Left forelimb (tissue), 1 donor: ENCODE measurements around the gene RIIAD1.

Experiments
- DNase-seq: peaks from one replicate; pipeline ENCODE4 v3.0.0-alpha.2; 2018; ENCODE audit warnings: low spot score

Gene RIIAD1

DNA sequence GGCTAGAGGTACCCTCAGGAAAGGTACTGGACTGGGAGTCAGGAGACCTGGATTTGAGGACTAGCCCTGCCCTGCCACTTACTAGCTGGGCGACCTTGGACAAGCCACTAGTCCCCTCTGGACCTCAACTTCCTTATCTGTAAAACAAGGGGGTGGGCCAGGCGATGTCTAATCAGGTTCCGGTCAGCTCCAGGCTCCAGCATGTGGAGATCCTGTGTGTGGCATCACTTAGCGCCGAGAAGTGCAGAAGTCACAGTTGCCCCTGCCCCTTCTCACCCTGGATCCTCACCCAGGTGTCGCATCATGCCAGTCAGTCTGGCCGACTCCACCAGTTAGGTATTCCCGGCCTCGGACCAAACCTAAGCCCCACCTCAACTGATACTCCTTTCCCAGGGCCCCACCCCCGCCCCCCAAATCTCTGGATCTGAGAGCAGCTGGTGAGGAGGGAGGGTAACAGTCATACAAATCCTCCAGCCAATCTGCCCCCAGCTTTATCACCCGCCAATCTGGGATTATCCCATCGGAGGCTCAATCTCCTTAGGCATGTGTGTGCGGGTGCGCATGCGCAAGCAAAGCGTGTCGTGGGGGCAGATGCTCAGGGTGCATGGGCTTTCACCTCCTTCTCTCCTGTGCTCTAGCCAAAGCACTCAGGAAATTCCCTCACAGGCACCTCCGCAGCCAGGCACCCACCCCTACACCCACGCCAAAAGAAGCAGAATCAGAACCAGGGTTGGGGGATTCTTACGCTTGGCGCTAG is 10.1 kb upstream of the RIIAD1 start:
- DNase-seq: no peak

DNA sequence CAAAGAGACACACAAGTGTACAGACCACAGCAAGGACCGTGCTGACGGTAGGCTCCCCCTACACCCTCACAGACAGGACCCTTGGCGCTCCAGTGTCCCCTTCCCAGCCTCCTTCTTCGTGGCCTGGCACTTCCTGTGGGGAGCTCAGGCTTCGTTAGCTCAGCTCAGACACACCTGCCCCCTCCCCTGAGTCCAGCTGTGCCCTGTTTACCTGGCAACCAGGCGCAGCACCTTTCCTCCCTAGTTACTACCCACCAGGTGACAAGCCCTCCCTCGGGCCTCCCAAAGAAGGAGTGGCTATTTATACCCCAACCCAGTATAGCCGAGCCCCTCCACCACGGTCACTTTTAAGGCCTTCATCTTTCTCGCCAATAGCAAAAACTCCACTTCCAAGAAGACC is 9.4 kb upstream of the RIIAD1 start:
- no peak for DNase-seq

DNA sequence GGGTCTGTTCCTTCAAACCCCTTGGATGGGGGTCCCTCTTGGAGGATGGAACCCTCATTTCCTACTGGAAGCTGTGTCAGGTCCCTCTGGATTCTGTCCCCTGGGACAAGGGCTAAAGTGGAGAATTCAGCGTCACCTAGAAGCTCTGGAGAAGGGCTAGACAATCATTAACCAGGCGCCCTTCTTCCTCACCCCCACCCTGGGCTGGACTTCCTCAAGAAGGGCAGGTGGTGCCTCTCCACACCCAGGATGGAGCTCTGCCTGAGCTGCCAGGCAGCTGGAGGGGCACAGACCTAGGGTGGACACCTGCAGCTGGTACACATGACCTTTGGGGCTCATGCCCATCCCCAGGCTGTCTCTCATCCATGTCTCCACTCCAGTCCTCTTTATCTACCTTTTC is 8.3 kb upstream of the RIIAD1 start:
- DNase-seq: no peak

DNA sequence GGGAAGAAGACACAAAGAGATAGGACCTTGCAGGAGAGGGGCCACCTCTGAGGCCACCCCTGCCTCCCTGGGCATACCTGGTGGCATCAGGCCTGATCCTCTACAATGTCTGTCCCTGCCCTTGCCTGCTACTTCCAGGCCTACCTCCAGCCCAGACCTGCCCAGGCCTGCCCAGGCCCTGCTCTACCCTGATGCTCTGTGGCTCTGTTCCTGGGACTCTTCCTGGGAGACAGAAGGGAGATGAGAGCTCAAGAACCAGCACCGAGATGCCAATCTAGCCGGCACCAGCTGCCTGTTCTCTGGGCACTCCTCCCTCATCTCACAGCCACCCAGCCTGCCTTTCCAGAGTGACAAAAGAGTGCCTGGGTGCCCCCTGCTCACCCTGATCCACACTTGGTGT is 7.4 kb upstream of the RIIAD1 start:
- DNase-seq: no peak

DNA sequence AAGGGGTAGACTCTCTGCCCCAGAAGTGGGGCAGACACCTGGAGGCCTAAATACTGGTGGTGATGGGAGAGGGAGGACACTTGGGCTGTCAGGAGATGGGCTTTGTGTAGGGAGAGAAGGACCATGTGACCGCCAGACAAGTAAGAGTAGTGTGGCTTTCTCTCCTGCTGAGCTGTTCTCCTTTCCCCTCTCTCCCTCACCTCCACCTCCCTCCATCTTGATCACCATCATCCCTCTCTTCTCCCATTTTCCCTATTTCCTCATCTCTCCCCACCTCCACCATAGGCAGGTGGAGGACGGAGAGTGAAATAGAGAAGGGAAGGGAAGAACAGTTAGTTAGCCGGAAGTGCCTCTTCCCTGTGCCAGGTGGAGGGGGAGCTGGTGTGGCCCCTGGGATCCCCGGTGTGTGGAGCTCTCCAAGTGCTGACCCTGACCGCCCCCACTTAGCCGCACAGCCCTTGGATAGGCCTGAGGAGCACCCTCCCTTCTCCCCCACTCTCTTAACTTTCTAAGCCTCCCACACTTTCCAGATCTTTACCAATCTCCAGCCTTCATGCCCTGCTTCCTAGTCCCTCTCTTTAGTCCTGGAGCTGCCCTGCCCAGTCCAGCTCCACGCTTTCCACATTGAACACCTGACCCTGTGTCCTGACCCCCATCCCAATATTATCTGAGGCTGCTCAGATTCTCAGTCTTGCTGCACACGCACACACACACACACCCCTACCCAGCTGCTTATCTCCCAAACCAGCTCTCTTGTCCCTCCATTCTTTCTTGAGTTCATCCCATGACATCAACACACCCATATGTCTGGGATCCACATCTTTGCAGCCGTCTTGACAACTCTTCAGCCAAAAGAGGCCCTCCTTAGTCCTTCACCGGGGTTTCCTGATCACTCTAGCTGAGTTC is 6.2 kb upstream of the RIIAD1 start:
- DNase-seq: no peak

DNA sequence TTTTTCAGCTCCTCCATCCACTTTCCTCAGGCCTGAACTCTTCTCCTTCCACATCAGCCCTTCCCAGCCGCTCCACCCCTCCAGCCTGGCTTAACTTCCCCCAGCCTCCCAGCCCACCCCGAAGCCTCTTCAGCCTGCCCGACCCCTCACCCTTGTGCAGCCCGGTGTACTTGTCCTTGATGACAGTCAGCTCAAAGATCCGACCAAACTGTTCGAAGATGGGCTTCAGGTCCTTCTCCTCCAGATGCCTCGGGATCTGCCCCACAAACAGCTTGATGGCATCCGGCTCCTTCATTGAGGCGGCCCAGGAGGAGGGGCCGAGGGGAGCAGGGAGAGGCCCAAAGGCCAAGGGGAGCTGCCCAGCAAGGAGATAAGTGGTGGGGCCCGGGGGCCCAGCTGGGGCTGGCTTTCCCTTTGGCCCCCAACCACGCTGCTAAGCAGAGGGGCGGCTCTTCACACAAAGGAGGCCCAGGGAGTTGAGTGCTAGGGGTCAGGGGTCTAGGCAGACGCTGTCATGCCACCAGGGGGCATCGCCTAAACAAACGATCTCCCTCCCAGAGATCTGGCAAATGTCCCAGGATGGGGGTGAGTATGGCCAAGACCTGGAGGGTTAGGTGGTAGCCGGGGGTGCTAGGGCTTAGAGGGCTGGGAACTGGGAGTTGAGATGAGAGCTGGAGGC is 5.5 kb upstream of the RIIAD1 start:
- no peak for DNase-seq

DNA sequence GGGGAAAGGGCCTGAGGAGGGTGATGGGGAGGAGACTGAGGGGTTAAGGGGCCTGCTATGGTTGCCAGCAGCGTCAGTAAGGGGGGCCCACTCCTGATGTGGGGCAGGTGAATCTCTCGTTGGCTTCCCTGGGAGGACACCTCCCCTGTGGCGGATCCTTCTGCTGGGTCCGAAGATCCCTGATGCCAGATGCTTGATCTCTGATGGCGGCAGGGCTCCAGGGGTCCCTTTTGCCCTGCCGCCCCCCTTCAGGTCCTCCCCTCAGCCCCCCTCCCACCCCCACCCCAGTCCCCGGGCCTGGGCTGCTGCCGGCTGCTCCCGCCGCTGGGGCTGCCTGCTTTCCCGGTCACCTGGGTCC is 4.9 kb upstream of the RIIAD1 start:
- DNase-seq: no peak

DNA sequence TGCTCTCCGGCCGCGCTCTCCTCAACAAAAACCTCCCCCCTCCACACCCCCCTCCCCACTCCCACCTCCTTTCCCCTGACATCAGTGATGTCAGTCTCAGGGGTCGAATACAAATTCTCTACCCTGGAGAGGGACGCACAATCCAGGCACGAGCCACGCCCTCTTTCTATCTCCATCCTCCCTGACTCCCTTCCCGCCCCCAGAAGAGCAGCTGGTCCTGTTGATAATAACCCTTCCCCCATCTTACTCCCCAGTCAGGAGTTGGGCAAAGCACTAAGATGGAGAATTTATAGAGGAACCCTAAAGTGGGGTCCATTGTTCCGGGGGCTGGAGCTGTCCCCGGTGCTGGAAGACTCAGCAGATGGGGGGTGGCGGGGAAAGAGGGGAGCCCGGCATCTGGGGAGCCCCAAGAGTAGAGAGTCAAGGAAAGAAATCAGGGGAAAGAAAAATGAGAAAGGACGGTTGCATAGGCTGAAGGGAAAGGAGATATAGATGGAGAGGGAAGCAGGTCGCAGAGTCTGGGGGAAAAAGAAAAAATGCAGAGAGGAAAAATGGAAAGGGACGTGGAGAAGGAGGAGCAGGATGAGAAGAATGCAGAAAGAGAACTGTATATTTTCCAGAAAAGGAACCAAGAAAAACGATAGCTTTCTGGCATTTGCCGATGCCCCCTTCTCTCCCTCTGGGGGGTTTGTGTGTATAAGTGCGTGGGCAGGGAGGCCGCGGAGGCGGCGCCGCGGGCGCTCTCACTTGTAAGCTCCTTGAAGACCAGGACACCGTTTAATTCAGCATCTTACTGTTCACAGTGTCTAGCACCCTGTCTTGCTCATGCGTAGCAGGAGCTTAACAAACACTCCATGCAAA is 4.3 kb upstream of the RIIAD1 start, which contains the start of gene CELF3:
CELF3 (minus strand) TSS at position 33 of the 861 bp plus-strand sequence. CDS start 783 bp downstream, outside the sequence.
- DNase-seq: no peak

DNA sequence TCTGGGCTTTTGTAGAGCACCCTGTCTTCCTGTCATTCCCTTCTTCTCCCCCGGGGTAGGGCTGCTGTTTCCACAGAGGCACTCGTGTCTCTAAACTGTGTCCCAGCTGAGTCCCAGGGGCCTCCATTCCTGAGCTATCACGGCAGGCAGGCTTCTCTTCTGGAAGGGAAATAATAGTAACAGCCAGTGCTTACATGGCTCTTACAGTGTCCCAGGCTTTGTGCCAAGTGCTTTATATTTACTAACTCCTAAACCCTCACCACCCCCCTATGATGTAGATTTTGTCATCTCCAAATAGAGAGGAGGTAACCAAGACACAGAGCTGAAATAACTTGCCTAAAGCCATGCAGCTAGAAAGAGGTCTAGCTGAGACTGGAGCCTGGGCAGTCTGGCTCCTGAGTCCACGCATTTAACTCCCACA is 3.3 kb upstream of the RIIAD1 start:
- DNase-seq: no peak

DNA sequence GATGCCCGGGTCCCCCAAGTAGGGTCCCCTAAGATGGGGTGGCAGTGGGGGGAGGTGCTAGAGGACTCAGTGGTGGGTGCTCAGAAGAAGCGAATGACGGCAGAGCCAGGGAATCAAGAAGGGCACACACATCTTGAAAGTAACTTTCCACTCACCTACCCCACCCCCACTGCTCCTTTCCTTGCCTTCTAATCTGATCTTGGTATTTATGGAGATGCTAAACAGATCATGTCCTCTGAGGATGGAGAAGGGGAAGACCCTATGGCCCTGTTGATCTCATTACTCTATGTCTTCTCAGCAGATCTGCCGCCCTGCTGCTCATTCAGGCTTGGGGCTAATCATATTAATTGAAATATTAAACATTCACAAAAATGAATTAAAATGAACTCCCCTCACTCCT is 2.7 kb upstream of the RIIAD1 start:
- DNase-seq: no peak

DNA sequence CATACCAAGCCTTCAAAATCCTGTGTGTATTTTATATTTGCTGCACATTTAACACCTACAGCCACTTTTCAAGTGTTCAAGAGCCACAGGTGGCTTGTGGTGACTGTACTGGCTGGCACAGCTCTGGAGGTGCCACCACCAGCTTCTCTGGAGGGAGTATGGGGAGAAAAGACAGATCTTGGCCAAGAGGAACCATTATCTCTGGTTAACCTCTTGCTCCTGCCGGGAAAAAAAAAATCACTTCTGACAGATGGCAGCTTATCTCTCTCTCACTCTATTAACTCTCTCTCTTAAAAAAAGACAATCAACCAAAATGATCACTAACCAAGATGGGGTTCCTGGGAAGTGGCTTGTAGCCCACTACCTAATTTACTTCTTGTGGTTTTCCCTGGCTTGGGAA is 1.2 kb upstream of the RIIAD1 start:
- DNase-seq: no peak

DNA sequence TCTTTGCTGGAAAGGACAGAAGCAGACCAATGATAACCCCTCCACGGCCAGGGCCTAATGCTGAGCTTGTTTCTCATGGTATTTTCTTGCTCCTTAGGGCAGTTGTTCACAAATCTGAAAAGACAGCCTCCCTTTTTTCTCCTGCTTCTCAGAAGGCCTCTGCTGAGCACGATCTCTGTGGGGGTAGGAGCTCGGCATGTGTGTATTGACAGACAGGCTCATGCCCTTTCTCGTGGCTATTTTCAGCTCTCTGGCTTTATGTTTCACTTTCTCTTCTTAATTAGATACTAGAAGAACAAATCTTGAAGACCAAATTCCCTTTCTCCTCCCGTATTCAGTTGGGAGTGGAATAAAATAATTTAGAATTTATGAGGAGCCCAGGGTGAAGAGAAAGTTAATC is 768 bp upstream of the RIIAD1 start:
- peak; percentile 18 for DNase-seq

DNA sequence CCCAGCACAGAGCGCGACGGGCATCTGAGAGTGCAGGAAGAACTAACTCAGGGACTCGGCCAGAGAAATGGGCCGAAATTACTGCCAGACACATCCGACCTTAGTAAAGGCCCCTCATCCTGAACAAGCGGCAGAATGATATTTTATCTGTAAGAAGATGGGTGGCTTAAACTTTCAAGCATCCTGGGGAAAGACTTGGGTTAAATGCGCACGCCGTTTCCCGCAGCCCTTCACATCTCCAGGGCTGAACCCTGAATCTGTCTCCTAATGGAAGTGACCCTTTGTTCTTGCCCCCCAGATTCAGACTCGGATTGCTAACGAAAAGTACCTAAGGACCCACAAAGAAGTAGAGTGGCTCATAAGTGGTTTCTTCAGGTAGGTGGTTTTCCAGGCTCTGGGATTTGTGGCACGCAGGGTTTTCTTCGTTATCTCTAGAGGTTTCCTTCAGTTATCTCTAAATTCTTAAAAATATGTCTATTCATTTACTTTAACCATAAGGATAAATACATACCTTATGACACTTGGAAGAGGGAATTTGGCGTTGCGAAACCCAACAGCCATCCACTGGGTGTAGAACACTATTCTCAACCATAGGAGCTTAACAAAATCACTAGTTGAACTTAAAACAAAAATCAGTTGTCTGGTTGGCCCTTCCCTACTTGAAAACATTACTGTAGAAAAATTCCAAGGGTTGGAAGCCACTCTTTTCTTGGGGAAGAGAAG is 627 bp downstream of the RIIAD1 start:
- no peak for DNase-seq

DNA sequence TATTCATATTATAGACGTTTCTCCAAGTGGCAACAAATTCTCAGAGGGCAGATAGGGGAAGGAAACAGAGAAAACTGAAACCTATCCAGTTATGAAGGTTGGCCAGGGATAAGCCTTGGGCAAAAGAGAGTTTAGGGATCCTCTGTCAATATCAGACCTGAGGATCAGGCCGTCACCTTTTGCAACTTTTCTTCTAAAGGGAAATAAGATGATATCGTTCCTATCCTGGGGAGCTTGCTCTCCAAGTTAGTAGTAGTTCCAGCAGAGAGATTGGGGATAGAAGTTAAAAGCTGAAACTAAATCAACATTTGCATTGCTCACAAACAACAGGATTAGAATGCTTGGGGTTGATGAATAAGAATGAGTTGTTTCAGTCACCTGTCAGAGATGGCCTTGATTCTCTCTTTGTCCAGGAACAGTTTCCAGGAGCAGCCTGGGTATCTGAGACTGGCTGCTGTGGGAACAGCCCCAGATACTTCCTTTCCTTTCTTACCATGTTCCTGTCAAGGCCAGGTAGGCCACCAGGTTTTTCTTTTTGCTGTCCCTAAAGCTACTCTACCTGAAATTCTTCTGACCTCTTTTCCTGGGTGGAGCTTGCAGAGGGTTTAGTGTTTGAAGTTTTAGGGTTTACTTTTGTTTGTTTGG is 2.5 kb downstream of the RIIAD1 start:
- DNase-seq: no peak

DNA sequence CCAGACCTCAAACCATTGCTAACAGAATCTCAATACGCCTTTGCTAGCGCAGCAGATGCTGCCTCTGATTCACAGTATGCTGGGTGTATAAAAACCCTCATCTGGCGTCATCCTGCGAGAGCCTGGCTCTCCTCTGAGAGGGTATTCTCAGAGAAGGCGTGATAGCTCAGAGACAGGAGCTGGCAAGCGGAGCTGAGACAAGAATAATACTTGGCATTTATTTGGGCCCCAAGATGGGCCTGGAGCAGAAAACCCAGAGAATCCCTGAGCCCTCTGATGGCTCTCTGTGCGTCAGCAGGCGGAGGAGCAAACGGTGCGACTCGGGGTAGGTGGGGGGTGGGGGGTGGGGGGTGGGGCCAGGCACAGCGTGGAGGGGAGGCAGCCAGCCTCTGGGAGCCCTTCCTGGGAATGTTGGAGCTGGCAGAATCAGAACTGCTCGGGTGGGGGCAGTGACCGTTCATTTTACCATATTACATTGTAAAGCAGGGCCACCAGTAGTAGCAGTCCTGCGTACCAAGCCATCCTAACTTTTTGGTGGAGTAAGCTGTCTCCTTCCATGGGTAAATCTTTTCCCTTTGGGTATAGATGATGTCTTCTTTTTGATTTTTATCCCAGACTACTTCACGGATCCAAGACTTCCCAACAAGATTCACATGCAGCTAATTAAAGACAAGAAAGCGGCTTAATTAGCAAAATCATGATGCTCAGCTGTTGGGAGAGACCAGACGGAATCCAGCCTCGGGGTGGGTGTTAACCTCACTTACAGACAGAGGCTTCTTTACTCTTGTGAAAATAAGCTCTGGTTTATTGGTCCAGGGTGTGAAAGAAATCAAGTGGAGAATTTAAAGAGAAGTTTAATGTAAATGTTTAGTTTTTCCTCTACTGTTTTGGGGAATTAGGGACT is 7.1 kb downstream of the RIIAD1 start:
- DNase-seq: peak; percentile 57

DNA sequence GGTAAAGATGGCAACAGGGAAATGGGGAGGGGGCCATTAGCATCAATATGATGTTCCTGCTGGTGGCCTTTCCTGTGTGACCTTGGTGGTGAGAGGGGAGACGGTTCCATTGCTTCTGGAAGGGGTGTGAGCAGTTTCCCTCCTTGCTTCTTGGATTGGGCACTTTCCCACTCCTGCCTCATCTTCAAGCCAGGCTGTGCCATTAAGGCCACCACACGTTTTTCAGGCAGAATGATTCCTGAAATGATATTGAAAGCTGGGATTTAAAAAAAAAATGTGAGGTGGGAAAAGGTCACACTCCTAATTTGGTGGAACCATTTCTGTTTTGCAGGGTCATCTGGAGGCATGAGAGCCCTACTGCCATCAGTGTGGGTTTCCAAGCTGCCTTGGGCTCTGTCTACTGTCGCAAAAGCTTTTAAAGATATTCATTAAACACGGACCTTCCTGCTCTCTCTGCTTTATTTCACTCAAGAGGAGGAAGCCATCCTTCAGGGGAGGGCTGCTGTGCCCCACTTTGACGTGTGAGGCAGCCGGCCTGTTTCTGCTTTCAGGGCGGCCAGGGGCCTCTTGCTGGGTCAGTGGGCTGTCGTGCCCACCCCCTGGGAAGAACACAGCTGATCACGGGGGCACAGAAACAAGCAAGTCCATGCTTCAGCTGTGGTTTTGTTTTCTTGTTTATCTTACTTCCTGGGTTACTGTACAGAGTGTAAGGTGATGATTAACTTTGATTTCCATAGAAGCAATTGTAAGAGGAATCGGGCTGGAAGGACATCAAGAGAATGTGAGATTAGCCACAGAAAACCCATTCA is 8.0 kb downstream of the RIIAD1 start:
- DNase-seq: peak; percentile 40

DNA sequence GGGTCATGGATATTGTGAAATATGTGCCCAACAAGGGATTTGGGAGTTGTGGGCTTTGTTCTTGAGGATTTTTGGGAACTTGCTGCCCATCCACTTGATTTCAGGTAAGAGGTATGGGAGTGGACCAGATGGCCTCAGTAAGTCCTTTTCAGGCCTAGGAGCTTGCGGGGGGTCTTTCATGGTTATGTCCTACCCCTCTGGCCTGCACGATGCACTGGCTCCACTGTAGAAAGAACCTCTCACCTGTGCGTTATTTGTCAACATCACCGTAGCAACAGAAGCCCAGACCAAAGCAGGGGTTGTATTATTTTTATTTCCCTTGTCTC is 8.6 kb downstream of the RIIAD1 start:
- peak; percentile 2 for DNase-seq

DNA sequence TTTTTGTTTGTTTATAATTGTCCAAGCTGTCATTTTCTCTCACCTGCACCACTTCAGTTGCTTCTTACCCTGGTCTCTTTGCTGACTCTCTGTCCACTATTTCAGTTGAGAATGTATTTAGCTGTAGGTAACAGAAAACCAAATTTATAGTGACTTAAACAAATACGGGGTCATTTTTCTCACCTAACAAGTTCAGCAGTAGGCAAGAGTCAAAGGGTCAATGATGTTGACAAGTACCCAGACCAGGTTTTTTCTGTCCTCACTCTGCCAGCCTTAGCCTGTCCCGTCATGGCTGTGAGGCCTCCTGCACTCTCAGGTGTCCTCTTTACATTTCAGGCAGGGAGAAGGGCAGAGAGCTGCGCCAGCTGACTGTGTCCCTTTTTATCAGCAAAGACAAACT is 11.8 kb downstream of the RIIAD1 start:
- peak; percentile 4 for DNase-seq

DNA sequence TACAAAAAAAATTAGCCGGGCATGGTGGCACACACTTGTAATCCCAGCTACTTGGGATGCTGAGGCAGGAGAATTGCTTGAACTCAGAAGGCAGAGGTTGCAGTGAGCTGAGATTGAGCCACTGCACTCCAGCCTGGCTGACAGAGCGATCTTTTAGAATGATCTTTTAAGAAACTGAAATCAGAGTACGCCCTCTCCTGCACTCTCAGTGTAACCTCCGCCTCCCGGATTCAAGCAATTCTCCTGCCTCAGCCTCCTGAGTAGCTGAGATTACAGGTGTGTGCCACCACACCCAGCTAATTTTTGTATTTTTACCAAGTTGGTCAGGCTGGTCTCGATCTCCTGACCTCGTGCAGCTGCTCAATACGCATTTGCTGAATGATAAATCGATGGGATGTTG is 12.7 kb downstream of the RIIAD1 start:
- DNase-seq: peak; percentile 11
